Measurements from ENCODE around the gene SLC9C2. TPM values are rescaled to one million over a fixed set of nuclear protein-coding genes. Genes with fewer than 3 reads are reported as not detected.
"Not testable (repeated sequence)": the region's sequence is repeated elsewhere in the genome, so short reads cannot be mapped to it uniquely, and the experiment has no call there.

The SLC9C2 gene
- polyA plus RNA-seq, 1 experiment = not detected

GRCh38 chr1:173638043-173639021 is 35.5 kb upstream of the SLC9C2 start:
- Histone ChIP-seq H3K4me3 (ENCODE audit: low read depth, low read length) (no peak overlapping the region), H3K36me3 (ENCODE audit: control insufficient read depth, insufficient read depth, low read length) (no peaks in the 10 kb centered on the region), H3K27me3 (ENCODE audit: control insufficient read depth, insufficient read depth, low read length) (no peaks in the 10 kb centered on the region)
- no peak for DNase-seq (ENCODE audit: low read depth)
- no peak for TF ChIP-seq CTCF (IDR thresholded peaks at IDR 0.05; ENCODE audit: insufficient read depth, low read depth, low read length)
- CTCF ChIA-PET = no interaction called here
- POLR2A ChIA-PET = no interaction called here

DNA sequence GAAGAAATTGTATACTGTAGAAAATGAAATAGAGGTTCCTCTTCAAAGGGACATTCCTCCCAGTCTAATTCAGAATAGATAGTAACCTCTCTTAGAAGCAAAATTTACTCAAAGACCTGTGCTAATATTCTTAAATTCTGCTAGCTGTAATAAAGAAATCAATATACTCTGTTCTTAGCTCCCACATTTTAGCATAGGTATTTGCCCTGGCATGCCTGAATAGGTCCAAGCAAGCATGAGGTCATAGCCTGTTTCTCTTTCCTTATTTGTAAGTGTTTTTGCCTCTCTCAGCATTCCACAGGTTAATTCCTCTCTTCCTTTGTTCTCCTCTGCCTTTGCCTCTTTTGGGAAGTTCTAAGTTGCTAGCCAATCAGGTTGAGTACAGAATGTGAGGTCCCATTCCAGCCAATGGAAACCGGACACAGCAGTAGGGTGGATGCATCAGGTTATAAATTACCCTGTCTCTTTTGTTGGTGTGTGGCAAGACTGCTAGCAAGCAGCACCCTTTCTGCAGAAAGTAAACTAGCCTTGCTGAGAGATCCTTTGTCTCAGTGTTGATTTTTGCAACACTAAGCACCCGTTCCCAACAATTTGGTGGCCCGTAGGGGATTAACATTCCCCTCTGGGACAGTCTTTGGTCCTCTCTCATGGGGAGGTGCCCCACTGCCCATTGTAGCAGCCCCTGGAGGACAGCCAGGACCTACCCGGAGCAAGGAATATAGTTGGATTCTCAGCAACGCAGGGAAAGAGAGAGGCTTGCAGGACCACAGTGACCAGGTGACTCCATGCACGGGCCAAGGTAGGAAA is 34.6 kb upstream of the SLC9C2 start:
- CTCF ChIA-PET, POLR2A ChIA-PET: not testable (repeated sequence)

GRCh38 chr1:173635116-173635515 is 32.2 kb upstream of the SLC9C2 start, which contains the start of gene TEX50:
Gene TEX50 (plus strand): TSS chr1:173635338. CDS start chr1:173635522, 184 bp downstream.
- Histone ChIP-seq H3K36me3 (ENCODE audit: control insufficient read depth, insufficient read depth, low read length) (no peaks in the 10 kb centered on the region), H3K4me3 (ENCODE audit: low read depth, low read length) (no peak within 1 kb of the TSS), H3K27me3 (ENCODE audit: control insufficient read depth, insufficient read depth, low read length) (no peaks in the 10 kb centered on the region)
- ChIA-PET POLR2A (no interaction called here), CTCF (interaction anchor here (1.2 to 1.4 kb wide), 2 partner anchors 8 to 11 kb away, joined by 3 to 5 read pairs; no protein-coding TSS in a partner anchor)
- no peak for TF ChIP-seq CTCF (IDR thresholded peaks at IDR 0.05; ENCODE audit: insufficient read depth, low read depth, low read length)
- no peak for DNase-seq (ENCODE audit: low read depth)

More for the DNA sequence above, 34.6 kb upstream of the SLC9C2 start:
- not testable (repeated sequence) for H3K27me3 ChIP-seq (ENCODE audit: control insufficient read depth, insufficient read depth, low read length); H3K4me3 ChIP-seq (ENCODE audit: low read depth, low read length); DNase-seq (ENCODE audit: low read depth); H3K36me3 ChIP-seq (ENCODE audit: control insufficient read depth, insufficient read depth, low read length)

DNA sequence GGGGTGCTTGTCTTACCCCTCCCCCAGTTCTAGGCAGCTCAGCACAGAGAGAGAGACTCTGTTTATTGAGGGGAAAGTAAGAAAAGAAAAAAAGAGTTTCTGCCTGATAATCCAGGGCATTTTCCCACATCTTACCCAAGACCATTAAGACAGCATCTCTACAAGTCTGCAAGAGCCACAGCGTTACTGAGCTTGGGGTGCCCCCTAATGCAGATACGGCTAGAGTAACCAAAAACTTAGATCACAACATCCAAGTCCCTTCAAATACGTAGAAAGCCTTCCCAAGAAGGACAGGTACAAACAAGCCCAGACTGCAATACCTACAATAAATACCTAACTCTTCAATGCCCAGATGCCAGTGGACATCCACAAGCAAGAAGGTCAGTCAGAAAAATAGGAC is 26.0 kb upstream of the SLC9C2 start:
- CTCF ChIA-PET = no interaction called here
- POLR2A ChIA-PET = no interaction called here
- Histone ChIP-seq H3K4me3 (ENCODE audit: low read depth, low read length) (no peak overlapping the region), H3K36me3 (ENCODE audit: control insufficient read depth, insufficient read depth, low read length) (no peaks in the 10 kb centered on the region), H3K27me3 (ENCODE audit: control insufficient read depth, insufficient read depth, low read length) (no peaks in the 10 kb centered on the region)
- no peak for DNase-seq (ENCODE audit: low read depth)
- no peak for TF ChIP-seq CTCF (IDR thresholded peaks at IDR 0.05; ENCODE audit: insufficient read depth, low read depth, low read length)

GRCh38 chr1:173627269-173627668 is 24.4 kb upstream of the SLC9C2 start:
- POLR2A ChIA-PET = no interaction called here
- no peak for DNase-seq (ENCODE audit: low read depth)
- no peaks in the 10 kb centered on the region for H3K27me3 ChIP-seq (ENCODE audit: control insufficient read depth, insufficient read depth, low read length)
- no peaks in the 10 kb centered on the region for H3K36me3 ChIP-seq (ENCODE audit: control insufficient read depth, insufficient read depth, low read length)
- TF ChIP-seq CTCF (IDR thresholded peaks at IDR 0.05; ENCODE audit: insufficient read depth, low read depth, low read length) = no peak
- H3K4me3 ChIP-seq (ENCODE audit: low read depth, low read length) = no peak overlapping the region
- CTCF ChIA-PET = interaction anchor here (1.1 kb wide), 2 partner anchors 8 to 38 kb away, joined by 3 read pairs; no protein-coding TSS in a partner anchor

All from BJ (cell line).